ENCODE data around the gene HIGD1B.
"Not testable (repeated sequence)": the region's sequence is repeated elsewhere in the genome, so short reads cannot be mapped to it uniquely, and the experiment has no call there.

HIGD1B gene

DNA sequence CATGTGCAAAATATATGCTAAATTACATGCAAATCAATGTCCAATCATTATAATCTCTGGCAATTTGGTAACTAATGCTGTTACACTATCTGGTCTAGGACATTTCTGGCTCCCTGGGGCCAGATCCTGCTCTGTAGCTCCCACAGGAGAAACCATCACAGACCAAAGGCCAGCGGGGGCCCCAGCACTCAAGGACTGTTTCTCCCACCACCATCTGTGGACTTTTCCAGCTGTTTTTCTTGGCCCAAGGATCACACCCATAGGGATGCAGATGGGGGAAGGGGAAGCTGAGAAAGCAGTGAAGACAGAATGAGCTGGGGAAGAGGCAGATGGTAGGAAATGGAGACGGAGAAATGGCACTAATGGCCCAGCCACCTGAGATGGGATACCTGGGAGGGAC, at the start of gene HIGD1B:
Gene HIGD1B, plus strand, starts transcription at position 298 of the 400 bp plus-strand sequence. CDS start 270 bp downstream, outside the sequence.
- no peak for DNase-seq

DNA sequence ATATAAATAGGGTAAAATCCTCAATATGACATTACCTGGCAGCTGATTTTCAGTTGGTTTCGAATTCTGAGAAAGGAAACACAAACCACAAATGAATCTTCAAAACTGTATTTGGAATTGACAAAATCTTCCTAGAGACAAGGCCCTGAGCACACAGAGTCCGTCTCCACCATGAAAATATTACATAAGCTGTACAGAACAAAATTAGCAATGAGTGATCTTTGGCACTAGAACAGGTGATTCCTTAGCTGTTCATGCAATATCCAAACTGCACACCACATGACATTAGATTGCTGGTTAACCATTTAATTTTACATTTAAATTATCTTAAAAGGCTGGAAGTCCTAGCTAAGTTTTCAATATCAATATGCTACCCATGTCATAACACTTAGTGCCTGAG, 49.3 kb upstream of the HIGD1B start:
- no peak for DNase-seq

DNA sequence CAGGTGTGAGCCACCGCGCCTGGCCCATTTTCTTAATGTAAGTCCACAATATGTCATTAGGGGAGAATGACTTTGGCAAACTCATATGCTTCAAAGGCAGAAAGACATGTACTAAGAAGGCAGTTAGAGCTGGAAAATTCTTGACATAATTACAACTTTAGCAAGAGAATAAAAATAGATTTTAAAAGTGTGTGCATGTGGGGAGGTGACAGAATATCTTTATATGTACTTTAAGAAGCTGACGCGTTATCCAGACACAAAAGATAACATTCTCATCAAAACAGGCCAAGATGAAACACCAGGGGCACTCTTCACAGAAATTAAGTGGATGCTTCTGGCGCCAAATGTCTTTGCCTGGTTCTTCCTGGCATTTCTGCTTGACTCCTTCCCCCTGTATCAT, 45.8 kb upstream of the HIGD1B start:
- DNase-seq = no peak

DNA sequence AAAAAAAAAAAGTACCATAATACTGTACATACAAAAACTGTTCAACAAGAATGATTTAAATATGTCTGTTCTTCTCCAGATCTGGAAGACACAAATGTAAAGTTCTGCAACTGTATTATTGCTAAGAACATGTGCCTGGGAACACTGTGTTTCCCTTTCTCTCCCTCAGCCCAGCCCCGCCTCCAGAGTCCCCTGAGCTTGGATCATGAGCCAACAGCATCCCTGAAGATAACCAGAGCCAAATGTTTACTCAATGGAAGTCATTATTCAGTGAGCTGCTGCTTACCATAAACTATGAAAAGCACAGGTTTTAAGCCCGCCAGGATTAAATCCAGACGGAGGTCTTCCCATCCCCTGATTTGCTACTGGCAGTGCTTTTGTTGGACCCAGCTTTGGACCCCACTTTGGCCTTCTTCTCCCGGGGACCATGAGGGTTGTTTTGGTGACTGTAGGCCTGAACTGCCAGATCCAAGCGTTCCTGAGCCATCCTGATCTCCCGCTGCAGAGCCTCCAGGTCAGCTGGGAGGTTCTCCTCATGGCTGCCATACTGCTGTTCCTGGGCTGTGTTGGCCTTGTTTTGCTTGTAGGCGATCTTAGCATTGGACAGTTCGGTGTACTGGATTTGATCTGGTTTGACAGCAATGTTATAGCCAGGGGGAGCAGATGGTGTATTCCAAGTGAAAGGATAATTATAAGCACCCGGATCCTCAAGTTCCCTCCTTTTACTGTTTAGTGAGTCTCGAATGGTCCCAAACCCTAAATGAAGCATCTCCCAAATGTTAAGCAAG, 43.2 kb upstream of the HIGD1B start:
- no peak for DNase-seq

DNA sequence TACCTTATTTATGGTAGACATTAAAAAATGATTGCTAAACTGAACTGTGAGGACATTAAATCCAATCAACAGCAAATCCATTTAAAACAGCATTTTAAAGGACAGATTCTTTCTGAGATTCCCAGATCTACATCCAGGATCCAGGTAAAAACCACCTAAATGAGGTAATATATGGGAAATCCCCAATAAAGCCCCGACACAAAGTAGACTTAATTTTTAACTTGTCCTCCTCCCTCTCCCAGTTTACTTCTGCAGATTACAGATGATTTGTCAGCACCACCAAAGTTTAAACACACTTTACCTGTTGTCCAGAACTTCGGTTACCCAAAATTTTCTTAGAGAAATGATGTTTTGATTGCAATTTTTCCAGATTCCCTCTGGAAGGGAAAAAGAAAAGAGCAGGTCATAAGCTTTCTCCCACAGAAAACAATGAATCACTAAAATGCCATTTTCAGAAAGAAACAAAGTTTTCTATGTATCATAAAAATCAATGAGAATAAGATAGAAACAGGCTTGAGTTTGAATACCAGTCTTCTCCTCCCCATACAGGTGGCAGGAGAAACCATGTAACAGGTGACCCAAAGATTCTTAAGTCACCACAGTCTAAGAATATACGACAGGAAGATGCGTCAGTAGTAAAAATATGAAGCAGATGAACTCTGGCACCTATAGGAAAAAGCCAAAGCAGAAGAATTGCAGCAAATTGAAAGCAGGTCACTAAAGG, 40.4 kb upstream of the HIGD1B start:
- DNase-seq = no peak

DNA sequence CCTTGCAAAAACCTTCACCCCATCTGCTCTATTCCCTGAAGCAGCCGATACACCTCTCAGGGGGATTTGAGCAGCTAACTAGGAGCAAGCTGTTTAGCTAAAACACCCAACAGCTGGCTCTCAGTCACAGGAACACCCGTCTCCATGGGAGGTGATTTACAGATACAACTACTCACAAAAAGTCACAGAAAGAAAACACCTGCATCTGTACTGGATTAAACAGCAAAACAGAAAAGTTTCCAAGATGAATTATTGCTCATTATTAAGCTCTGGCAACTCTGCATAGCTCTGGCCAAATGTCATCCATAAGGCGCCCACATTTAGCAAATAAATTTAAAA, 39.9 kb upstream of the HIGD1B start:
- DNase-seq = no peak

DNA sequence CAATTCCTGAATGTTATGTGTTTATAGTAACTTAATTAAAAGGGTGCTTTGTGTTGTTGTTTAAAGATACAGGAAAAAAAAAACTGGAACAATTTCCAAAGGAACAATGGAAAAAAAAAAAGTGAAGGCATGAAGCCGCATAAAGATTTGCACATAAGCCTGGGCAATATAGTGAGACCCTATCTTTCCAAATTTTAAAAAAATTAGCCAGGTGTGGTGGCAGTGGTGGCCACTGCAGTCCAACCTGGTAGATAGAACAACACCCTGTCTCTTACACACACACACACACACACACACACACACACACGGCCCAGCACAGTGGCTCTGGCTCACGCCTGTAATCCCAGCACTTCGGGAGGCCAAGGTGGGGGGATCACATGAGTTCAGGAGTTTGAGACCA, 39.5 kb upstream of the HIGD1B start:
- DNase-seq = no peak

DNA sequence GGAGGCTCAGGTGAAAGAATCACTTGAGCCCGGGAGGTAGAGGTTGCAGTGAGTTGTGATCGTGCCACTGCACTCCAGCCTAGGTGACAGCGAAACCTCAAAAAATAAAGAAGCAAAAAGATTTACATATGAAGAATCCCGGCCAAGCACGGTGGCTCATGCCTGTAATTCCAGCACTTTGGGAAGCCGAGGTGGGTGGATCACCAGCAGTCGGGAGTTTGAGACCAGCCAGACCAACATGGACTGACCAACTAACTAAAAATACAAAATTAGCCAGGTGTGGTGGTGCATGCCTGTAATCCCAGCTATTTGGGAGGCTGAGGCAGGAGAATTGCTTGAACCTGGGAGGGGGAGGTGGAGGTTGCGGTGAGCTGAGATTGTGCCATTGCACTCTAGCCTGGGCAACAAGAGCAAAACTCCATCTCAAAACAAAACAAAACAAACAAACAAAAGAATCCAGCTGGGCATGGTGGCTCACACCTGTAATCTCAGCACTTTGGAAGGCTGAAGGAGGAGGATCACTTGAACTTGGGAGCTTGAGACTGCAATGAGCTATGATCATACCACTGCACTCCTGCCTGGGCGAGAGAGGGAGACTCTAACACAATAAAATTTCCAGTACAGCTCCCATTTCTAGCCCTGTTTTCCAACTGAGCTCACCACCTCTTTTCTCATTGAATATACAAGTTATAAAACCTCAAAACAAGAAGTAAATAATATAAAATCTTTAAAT, 38.9 kb upstream of the HIGD1B start:
- DNase-seq = not testable (repeated sequence)

DNA sequence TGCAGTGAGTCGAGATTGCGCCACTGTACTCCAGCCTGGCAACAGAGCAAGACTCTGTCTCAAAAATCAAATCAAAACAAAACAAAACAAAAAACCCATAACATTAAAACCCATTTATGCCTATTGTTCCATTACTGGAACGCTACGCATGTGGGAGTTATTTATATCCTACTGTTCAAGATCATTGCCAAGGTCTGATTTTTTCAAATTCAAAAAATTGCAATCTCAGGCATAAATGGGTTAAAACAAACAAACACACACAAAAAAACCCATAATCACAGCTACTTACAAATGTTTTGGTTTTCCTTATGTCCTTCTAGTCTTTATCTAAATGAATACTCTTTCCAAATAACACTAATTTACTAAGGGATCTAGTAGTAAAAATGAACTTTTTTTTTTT, 35.4 kb upstream of the HIGD1B start:
- no peak for DNase-seq

DNA sequence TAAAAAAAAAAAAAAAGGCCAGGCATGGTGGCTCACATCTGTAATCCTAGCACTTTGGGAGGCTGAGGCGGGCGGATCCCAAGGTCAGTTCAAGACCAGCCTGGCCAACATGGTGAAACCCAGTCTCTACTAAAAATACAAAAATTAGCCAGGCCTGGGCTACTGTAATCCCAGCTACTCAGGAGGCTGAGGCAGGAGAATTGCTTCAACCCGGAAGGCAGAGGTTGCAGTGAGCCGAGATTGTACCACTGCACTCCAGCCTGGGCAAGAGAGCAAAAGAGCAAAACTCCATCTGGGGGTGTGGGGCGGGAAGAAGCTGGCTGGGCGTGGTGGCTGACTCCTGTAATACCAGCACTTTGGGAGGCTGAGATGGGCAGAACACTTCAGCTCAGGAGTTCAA, 29.2 kb upstream of the HIGD1B start:
- not testable (repeated sequence) for DNase-seq

DNA sequence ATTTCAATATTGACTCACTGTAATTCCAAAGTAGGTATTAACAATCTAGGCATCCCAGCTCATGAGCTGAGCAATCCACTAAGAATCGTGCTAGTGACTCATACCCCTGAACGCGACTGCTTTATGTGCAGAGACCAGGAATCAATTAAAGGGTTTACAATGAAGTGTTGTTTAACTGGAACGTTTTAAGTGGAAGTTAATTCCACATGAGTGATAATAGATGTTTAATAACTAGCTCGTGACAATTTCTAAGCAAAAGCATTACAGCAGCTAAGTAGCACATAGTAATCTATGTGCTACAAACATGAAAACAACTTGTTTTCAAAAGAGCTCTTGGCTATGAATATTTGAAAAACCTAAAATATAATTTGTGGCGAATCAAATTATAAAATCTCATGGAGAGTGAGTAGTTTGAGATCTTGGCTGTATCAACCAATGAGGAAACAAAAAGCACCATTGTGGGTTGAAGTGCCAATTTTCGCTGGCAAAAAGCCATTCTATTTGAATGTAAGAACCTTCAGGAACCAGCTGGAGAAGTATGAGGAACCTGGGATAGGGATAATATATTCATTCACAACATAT, 27.0 kb upstream of the HIGD1B start:
- DNase-seq = no peak

DNA sequence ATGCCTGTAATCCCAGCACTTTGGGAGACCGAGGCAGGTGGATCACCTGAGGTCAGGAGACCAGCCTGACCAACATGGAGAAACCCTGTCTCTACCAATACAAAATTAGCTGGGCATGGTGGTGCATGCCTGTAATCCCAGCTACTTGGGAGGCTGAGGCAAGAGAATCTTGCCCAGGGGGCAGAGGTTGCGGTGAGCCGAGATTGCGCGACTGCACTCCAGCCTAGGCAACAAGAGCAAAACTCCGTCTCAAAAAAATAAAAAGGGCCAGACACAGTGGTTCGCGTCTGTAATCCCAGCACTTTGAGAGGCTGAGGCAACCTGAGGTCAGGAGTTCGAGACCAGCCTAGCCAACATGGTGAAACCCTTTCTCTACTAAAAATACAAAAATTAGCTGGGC, 22.4 kb upstream of the HIGD1B start:
- DNase-seq = not testable (repeated sequence)

DNA sequence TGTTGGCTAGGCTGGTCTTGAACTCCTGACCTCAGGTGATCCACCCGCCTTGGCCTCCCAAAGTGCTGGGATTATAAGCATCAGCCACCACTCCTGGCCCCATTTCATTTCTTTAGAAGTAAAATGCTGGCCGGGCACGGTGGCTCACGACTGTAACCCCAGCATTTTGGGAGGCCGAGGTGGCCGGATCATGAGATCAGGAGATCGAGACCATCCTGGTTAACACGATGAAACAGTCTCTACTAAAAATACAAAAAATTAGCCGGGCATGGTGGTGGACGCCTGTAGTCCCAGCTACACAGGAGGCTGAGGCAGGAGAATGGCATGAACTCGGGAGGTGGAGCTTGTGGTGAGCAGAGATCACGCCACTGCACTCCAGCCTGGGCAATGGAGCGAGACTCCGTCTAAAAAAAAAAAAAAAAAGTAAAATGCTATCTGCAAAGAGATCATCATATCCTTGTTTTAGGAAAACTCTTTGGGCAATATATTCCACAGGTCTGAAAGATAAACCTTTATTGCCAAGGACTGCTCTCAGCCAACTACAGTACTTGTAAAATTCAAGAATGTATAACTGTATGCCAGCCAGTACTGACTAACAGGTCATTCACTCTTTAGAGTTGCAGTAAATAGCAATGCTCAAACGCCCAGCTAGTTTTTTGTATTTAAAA, 21.4 kb upstream of the HIGD1B start:
- DNase-seq = no peak

DNA sequence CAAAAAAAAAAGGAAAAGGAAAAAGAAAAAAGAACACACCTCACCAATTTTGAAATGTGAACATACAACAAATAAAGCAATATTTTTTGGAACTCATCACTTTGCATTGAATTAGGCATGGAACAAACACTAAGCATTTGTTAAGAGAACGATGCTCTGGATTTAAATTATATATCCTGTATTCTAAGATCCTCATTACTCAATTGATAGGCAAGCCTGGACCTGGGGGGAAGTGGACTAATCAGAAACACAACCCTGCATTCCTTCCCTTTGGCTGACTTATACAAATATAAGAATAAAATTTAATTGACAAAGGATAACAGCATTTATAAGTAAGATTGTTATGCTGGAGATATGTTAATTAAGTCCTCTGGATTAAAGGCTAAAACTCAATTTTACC, 19.8 kb upstream of the HIGD1B start:
- no peak for DNase-seq

DNA sequence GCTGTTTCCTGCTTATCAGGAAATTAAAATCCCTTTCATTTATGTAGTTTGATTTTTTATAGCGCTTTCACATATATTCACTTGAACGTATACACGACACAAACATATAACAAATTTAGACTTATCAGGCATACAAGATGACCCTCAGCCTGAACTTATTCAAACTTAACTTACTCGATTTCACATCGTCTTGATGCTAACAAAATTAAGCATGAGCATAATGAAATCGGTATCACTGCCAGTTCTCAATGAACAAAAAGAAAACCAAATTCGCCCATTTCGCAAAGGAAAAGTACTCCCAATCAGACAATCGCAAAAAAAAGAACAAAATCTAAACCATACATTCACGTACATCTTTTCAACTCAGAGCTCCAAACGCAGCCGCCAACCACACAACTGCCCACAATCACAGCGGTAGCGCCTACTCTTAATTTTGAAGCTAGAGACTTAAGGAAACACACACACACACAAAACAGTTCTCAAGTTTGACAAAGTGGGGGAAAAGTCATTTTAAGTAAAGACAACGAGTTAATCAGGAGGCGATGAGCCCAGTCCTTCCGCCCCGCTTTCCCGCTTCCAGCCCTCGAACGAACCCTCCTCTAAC, 18.7 kb upstream of the HIGD1B start:
- DNase-seq = peak; percentile 25

DNA sequence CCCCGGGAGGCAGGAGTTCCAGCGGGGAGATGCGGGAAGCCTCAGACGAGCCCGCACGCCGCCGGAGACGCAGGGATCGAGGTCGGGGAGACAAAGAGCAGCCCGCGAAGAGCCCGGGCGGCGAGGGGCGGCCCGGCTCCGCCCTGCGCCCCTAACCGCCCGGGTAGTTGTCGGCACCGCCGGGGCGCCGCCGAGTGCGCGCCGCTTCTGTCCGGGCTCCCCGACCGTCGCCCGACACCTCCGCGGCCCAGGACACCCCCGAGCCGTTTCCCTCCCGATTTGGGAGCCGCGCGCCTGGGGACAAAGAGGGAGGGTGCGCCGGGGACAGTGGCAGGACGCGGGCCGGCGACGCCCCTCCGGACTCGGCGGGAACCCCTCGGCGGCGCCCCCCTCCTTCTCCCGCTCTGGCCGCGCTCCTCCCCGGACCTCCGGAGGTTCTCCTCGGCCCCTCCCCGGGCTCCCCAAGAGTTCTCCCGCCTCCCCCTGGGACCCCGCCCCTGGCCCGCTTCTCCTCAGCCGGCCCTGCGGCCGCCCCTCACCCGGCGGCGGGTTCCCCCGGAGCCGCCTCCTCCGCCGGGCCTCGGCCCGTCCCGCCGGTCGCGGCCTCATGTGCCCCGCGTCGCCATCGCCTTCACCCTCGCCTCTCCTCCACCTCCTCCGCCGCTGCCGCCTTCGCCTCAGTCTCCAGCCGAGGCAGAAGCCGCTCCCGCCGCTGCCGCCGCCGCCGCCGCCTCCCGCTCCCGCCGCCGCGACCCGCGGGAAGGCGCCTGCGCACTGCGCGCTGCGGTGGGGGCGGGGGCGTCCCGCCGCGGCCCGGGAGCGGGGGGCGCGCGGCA, 17.9 kb upstream of the HIGD1B start, which contains the start of gene GJC1:
Gene GJC1, minus strand, starts transcription at position 765 of the 836 bp plus-strand sequence. CDS start 24,470 bp downstream, outside the sequence.
- DNase-seq = no peak

DNA sequence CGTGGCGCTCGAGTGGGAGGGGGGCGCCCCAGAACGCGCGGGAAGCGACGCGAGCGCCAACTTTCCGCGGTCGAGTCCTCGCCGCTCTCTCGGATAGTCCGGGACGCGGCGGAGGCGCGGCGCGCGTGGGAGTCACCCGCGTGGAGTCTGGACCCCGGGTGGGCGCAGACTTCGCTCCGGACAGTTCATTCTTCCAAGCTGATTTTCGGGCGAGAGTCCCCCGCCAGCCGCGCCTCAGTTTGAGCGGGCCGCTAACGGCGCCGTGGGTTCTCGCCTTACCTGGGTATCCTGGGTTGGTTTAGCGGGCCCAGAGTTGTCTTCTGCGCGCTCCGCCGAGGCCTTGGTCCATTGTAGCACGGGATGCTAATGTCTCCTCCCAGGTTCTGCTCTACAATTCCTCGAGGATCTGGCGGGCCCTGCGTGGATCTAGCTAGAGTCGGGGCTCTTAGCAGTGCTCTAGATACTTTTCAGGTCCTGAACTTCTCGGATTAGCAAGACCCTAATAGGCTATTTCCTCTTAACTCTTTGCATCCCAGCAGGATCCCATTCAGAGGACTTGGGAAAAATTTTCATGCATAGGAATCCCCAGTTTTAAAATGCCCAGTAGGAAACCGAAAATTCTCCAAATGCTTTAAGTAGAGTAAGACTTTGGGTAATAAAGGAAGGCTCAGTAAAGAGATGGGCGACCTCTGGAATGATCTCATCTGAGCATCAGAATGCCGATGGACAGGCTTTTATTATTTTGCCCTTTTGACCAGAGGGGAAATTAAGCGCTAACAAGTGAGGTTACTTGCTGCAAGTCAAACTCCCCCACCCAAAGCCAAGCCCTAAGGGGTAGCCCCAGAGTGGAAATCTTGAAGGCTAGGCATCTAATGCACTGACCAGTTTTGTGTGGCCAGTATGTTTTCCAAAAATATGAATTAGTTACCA, 17.1 kb upstream of the HIGD1B start:
- DNase-seq = no peak

DNA sequence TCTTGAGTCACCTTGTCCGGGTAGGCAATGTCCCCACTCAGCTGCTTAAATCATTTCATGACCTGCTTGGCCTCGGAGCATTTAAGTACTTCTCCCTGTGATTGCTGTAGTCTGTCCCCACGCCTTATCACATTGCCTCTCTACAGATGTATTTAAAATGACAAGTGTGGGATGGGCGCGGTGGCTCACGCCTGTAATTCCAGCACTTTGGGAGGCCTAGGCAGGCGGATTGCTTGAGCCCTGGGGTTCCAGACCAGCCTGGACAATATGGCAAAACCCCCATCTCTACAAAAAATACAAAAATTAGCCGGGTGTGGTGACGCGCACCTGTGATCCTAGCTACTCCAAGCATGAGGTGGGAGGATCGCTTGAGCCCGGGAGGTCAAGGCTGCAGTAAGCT, 16.3 kb upstream of the HIGD1B start:
- DNase-seq = no peak

DNA sequence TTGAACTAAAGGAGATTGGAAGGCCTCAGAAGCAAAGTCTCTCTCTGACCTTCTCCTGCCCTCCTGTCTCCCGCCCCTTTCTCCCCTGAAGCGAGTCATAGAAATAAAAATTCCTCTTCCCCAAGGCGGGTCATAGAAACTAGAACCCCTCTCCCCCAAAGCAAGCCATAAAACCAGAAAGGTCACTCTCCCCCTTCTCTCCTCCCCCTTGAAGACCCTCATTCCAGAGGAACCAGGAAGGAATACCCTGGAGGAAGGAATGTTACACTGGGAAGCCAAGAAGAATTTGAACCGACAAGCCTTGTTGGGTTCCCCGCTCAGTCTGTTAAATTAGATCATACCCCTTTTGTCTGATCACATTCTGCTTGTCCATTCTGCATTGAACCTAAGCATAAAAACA, 14.9 kb upstream of the HIGD1B start:
- DNase-seq = no peak

DNA sequence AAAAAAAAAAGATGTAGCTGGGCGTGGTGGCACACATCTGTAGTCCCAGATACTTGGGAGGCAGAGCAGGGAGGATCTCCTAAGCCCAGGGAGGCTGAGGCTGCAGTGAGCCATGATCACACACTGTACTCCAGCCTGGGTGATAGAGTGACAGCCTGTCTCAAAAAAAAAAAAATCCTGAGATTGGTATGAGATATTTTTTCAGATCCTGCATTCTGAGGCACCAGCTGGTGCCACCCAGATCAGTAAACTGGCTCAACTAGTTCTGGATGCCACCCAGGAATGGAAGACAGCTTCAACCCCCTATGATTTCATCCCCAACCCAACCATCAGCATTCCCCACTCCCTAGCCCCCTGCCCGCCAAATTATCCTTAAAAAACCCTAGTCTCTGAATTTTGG, 10.5 kb upstream of the HIGD1B start:
- no peak for DNase-seq
